GM12874 (cell line): ENCODE results near the gene IL17D.

Source experiments
- CTCF ChIP-seq: IDR thresholded peaks from 2 replicates; pipeline ENCODE4 v1.5.1; 2011; ENCODE audit warnings: low read depth, mild to moderate bottlenecking, control low read depth, low read length, moderate library complexity; ENCODE audit not compliant: insufficient read depth

The IL17D gene

DNA sequence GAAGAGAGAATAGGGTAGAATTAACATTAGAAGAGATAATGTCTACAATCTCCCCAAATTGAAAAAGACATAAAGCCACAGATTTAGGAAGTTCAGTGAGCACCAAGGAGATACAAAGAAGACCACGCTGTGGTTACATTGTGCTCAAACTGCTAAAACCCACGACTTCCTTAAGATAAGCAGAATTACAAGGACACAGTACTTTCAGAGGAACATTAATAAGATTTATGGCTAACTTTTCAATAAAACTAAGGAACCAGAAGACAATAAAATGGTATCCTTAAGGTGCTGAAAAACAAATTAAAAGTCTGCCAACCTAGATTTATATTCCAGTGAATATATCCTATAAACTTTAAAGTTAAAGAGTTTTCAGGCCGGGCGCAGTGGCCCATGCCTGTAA is 7.4 kb upstream of the IL17D start:
- no peak for TF ChIP-seq CTCF

DNA sequence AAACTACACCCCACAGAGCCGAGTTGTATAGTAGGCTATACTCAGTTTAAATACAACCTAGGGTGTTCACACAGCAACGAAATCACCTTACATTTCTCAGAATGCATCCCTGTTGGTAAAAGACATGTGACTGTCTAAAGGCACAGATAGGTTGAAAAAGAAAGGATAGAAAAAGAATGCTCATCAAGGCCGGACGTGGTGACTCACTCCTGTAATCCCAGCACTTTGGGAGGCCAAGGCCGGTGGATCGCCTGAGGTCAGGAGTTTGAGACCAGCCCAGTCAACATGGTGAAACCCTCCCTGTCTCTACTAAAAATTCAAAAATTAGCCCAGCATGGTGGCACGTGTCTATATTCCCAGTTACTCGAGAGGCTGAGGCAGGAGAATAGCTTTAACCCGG is 3.8 kb upstream of the IL17D start:
- TF ChIP-seq CTCF = no peak

DNA sequence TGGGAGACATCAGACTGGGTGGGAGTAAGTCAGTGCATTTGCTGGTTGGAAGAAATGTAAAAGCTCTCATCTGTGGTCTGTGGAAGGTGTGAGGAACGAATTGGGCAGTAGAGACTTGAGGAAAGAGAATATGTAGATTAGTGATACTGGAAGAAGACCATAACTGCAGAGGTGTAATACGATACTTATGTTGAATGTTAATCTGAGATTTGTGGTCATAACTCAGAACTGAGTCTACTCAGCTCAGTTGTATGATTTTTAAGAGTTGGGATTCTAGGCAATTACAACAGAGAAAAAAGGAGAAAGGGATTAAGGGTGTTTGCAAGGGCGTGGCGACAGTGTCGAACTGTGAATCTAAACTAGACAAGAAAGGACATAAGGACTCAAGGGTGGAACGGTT is 3.2 kb upstream of the IL17D start:
- no peak for TF ChIP-seq CTCF

DNA sequence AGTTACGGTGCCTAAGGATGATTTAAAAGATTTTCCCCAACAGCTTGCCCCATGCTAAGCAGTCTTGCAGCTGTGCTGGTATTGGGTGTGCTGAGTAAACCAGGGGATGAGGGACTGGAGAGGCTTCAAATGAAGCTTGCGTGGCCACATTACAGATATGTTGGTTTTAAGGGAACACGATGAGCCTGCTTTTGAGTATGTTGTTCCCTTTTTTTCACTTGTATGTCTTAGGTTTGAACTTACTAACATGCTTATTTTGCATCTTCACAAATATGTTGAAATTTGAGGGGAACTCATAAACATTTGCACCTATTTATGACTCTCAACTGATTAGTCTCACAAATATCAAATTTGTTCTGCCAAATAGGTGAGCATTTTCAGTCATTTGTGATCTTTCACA is 2.0 kb upstream of the IL17D start:
- TF ChIP-seq CTCF = no peak

DNA sequence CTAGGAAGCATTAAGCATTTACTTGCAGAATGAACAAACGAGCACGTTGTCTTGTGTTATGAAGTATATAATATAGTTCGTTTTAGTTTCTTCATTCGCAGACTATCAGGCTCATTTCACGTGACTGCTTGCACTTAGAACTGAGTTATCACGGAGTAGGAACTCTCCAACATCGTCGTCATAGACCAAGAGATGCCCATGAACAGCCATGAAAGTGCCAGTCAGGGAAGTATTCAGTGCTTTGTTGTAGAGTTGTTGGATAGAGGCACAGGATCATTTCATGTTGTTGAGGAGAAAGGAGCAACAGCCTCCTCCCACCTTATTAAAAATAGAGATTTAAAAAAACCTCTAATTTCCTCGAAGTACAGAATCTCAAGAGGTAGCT is 977 bp upstream of the IL17D start:
- no peak for TF ChIP-seq CTCF

- TF ChIP-seq CTCF = peak; percentile 69
These were observed 420 bp downstream of the IL17D start for GRCh38 chr13:20703780-20704458.

DNA sequence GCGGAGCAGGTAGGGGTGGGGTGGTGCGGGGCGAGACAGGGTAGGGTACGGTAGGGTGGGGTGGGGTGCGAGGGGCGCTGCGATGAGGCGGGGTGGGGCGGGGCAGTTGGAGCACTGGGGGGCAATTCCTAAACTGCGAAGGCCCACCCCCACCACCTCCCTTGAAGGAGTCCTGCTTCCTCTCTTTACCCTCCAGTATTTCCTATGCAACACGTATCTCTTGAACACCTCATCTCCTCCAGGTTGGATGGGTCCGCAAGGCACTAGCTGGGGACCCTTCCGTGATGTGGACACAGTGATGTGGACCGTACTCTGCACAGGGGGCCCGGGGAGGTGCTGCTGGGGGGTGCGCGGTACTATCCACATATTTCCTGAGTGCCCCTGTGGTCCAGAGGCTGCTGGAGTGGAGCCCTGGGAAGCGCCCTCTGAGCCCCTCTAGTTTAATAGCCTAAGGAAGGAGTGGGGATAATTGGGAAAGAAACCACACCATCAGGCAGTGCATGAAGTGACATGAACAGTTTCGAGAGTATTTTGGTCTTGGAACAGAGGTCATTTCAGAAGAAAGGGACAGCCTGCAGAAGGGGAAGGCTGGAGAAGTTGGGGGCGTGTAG is 1.1 kb downstream of the IL17D start:
- TF ChIP-seq CTCF = no peak
